Gastroesophageal sphincter (tissue), 3 donors: ENCODE data around the gene BIRC6.

Experiments used
- CTCF ChIP-seq, 4 experiments: fragments of 200-600 bp in 2 of 4; fragments of 450-650 bp in 2 of 4; sonication (generic) in 1 of 4; IDR thresholded peaks; one replicate each; pipeline ENCODE4 v1.5.1; 2017 to 2019; ENCODE audit warnings: antibody characterized with exemption in 4 of 4, mild to moderate bottlenecking in 2 of 4, moderate library complexity in 2 of 4
- EP300 ChIP-seq: sonication (generic); formaldehyde crosslinking; IDR thresholded peaks from one replicate; pipeline ENCODE4 v1.6.1; 2017; ENCODE audit warnings: antibody characterized with exemption, mild to moderate bottlenecking
- POLR2A ChIP-seq, 2 donors: fragments of 450-650 bp; IDR thresholded peaks; one replicate each; pipeline ENCODE4 v1.6.1; 2017; ENCODE audit warnings: antibody characterized with exemption in 2 of 2, mild to moderate bottlenecking in 2 of 2, moderate library complexity in 1 of 2
- POLR2AphosphoS5 ChIP-seq: sonication (generic); formaldehyde crosslinking; IDR thresholded peaks from one replicate; pipeline ENCODE4 v1.6.1; 2017; ENCODE audit warnings: antibody characterized with exemption

- TF ChIP-seq POLR2AphosphoS5 (no peak), POLR2A (IDR thresholded peaks at IDR 0.05) (no peak), CTCF (IDR thresholded peaks at IDR 0.05) (no peak), EP300 (no peak)
These were observed 107.6 kb downstream of the BIRC6 start for GRCh38 chr2:32464431-32464830.
